ENCODE data around the gene GOLPH3. TPM values are rescaled to one million over a fixed set of nuclear protein-coding genes. Genes with fewer than 3 reads are reported as not detected.

GOLPH3 gene
- total and polyA plus RNA-seq, 2 of the 4 experiments (the other 2 are of a cell fraction), result 38.2 to 41.3 TPM

DNA sequence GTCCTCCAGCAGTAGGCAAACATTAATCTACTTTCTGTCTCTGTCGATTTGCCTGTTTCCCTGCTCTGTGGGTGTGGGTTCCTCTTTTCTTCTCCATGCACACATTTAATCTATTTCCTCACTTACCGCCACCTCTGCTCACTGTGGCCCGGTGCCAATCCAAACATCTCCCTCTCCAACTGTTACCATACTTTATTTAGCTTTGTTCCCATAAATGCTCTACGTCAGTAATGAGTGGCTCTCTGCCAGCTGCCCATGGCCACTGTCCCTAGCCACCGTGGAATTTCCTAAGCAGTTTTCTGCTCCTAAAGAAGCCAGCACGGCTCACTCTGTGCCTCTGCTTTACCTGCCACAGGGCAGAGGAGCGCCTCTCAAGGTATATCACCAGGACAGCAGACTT is 19.5 kb upstream of the GOLPH3 start:
- Histone ChIP-seq H3K36me3 (ENCODE audit: control insufficient read depth, insufficient read depth, low read length) (no peaks in the 10 kb centered on the region), H4K91ac (ENCODE audit: insufficient read depth, low read depth, low read length) (no peak overlapping the region), H2AK5ac (ENCODE audit: low read depth, low read length) (no peak overlapping the region), H2BK5ac (ENCODE audit: low read depth, low read length, poor library complexity, severe bottlenecking) (no peak overlapping the region), H3K9ac (ENCODE audit: low read depth, low read length) (no peak overlapping the region), H3K9me3 (ENCODE audit: control insufficient read depth, insufficient read depth, low read length) (no peaks in the 10 kb centered on the region), H3K18ac (ENCODE audit: low read depth, low read length) (no peak overlapping the region), H3K27ac (ENCODE audit: insufficient read depth, low read length) (no peak overlapping the region), H3K4me3 (ENCODE audit: insufficient read depth, low read depth, low read length) (no peak overlapping the region), H4K5ac (ENCODE audit: low read depth, low read length) (no peak overlapping the region), H2AK9ac (replicated peaks; ENCODE audit: low read depth, low read length, poor library complexity) (no peak overlapping the region), H3K23ac (ENCODE audit: low read depth, low read length) (no peak overlapping the region), H2BK20ac (ENCODE audit: low read depth, low read length) (peak overlapping the region; percentile 36; the same call in 1 of the 2 replicates), H3K4me2 (ENCODE audit: low read depth, low read length) (peak overlapping the region; percentile 83), H2BK15ac (ENCODE audit: low read depth, low read length) (peak overlapping the region; percentile 21; the same call in 1 of the 3 replicates), H3K79me1 (ENCODE audit: low read depth in 1 of 2, low read length in 2 of 2) (no peaks in the 10 kb centered on the region), H3K27me3 (ENCODE audit: control insufficient read depth, insufficient read depth, low read length) (no peaks in the 10 kb centered on the region), H3K4me1 (ENCODE audit: control insufficient read depth, insufficient read depth, low read length) (0 out of 2 replicates have a peak, but pooled peaks cover 3% of the 10 kb centered on the region), H3K14ac (replicated peaks; ENCODE audit: low read depth, low read length) (no peak overlapping the region), H4K8ac (ENCODE audit: low read depth in 2 of 2, low read length in 2 of 2) (peak overlapping the region in 1 of 2 experiments; percentile 45; a peak in 1 of 4 replicates), H3K4ac (ENCODE audit: low read depth, low read length) (no peak overlapping the region), H4K20me1 (ENCODE audit: insufficient read depth, low read length) (no peaks in the 10 kb centered on the region), H2AFZ (replicated peaks; ENCODE audit: low read length, poor library complexity) (peak overlapping the region; percentile 48), H3K56ac (ENCODE audit: extremely low read depth, insufficient read depth, low read length) (no peak overlapping the region), H2BK120ac (ENCODE audit: low read depth, low read length) (no peak overlapping the region), H3K9me1 (ENCODE audit: insufficient read depth, low read length) (no peaks in the 10 kb centered on the region)
- ATAC-seq (ENCODE audit: low read depth), result peak; percentile 68
- in situ Hi-C loops (cut with MboI; ENCODE audit: low sequenced_read_pairs) (no loop called here), intact Hi-C loops (cut with micrococcal nuclease) (no loop called here), dilution Hi-C loops (cut with HindIII; ENCODE audit: low sequenced_read_pairs, unreplicated experiment) (no loop called here)
- no TSS peak for BruUV-seq (replicated peaks)
- ChIA-PET POLR2A (ENCODE audit: unreplicated experiment) (no interaction called here), CTCF (interaction anchor here (0.6 kb wide), 1 partner anchor 98 kb away, joined by 7 read pairs; no protein-coding TSS in a partner anchor)
- 27% methylated on average over 3 of the region's 7 CpGs; no CpG with 5 or more reads in 1 of the 2 experiments for WGBS, 2 experiments (ENCODE audit: extremely low coverage in 2 of 2, insufficient read length in 1 of 2)
- peak; percentile 77 for DNase-seq
- no peak for TF ChIP-seq BHLHE40 (IDR thresholded peaks at IDR 0.05; ENCODE audit: low read depth, low read length)
- TF ChIP-seq MXI1 (IDR thresholded peaks at IDR 0.05; ENCODE audit: borderline replicate concordance, low read depth, low read length), result no peak
- TF ChIP-seq, protein P1, sequence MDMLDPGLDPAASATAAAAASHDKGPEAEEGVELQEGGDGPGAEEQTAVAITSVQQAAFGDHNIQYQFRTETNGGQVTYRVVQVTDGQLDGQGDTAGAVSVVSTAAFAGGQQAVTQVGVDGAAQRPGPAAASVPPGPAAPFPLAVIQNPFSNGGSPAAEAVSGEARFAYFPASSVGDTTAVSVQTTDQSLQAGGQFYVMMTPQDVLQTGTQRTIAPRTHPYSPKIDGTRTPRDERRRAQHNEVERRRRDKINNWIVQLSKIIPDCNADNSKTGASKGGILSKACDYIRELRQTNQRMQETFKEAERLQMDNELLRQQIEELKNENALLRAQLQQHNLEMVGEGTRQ (IDR thresholded peaks at IDR 0.05; ENCODE audit: low read depth, low read length), result no peak
- TF ChIP-seq SMC3 (IDR thresholded peaks at IDR 0.05; ENCODE audit: low read depth, low read length), result no peak
- TF ChIP-seq NFE2L2 (IDR thresholded peaks at IDR 0.05; ENCODE audit: low read depth, low read length), result no peak
- TF ChIP-seq RCOR1 (IDR thresholded peaks at IDR 0.05; ENCODE audit: insufficient replicate concordance, low read length), result no peak
- TF ChIP-seq RAD21 (IDR thresholded peaks at IDR 0.05; ENCODE audit: low read length), result no peak

Data from IMR-90 (cell line).